ENCODE results near the gene GUCA2A.

DNA sequence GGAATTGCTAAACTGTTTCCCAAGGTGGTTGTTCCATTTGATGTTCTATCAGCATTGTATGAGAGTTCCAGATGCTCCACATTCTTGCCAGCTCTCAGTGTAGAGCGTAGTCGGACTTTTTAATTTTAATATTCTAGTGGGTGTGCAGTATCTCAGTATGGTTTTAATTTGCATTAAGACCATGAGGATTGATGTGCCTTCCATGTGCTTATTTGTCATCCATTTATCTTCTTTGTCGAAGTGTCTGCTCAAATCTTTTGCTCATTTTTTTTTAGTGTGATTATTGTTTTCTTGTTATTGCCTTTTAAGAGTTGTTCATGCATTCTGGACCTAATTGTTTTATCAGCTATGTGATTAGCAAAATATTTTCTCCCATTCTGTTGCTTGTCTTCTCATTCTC is 25.1 kb downstream of the GUCA2A start:
- TF ChIP-seq CTCF (conservative IDR thresholded peaks at IDR 0.05) = no peak
- TF ChIP-seq EZH2 (IDR thresholded peaks at IDR 0.05; ENCODE audit: low read depth) = no peak

All from PC-9 (cell line).